Measurements from ENCODE around the gene ANKRD63. TPM values are rescaled to one million over a fixed set of nuclear protein-coding genes. Genes with fewer than 3 reads are reported as not detected.

Gene ANKRD63
- total and polyA plus RNA-seq, 2 of the 8 experiments (the other 6 are each of a cell fraction or from before 2014, with no cell fraction given), result 0.18 to 0.26 TPM

DNA sequence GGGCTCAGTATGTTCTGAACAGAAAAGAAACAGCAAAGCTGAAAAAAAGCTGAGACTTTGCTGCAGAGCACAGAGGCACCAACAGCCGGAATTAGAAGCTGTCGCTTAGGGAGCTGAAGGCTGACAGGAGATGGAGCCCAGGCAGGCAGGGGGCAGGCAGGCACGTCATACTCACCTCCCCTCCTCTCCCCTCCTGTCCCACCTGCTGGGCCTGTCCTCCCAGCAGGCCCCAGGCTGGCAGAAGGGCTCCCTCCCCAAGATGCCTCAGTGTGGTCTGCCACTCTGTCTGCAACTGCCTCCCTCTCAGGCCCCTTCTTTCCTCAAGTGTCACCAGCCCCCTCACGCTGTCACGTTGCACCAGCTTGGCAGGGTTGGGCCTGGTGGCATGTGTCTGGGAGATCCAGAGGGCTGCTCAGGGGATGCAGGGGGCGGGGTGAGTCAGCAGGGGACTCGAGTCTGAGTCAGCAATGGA, 3.2 kb upstream of the ANKRD63 start:
- no peak for TF ChIP-seq FOSL1 (IDR thresholded peaks at IDR 0.05; ENCODE audit: insufficient read depth, low read depth, low read length)
- TF ChIP-seq CHD1 (IDR thresholded peaks at IDR 0.05; ENCODE audit: low read depth, low read length), result no peak
- H3K4me2 ChIP-seq (ENCODE audit: insufficient read depth in 1 of 2, low read depth in 2 of 2, low read length in 2 of 2), result peak overlapping the region; percentile 14 to 18; a peak in 2 of 4 replicates
- WGBS, 2 experiments (ENCODE audit: extremely low coverage in 1 of 2, insufficient coverage in 1 of 2, insufficient read length in 1 of 2, insufficient replicate concordance in 2 of 2, low coverage in 1 of 2, low lambda C conversion rate in 2 of 2, missing lambda C conversion rate in 1 of 2), result 61% methylated on average over 7 of the region's 7 CpGs; no CpG with 5 or more reads in 1 of the 2 experiments

More for the DNA sequence above, 3.2 kb upstream of the ANKRD63 start:
- no peak overlapping the region for H3K56ac ChIP-seq (replicated peaks; ENCODE audit: insufficient read length, low read depth, low read length)
- no peaks in the 10 kb centered on the region for H4K20me1 ChIP-seq (replicated peaks in 1 of 2; ENCODE audit: control insufficient read depth in 1 of 2, insufficient read depth in 2 of 2, low read length in 2 of 2)
- peak overlapping the region; percentile 19; the same call in 1 of the 2 replicates for H2BK12ac ChIP-seq (ENCODE audit: low read depth, low read length)
- H3K79me2 ChIP-seq (ENCODE audit: control insufficient read depth in 1 of 2, insufficient read depth in 2 of 2, low read length in 2 of 2), result no peaks in the 10 kb centered on the region
- H3K4ac ChIP-seq (replicated peaks; ENCODE audit: insufficient read length, low read depth, low read length), result no peak overlapping the region
- H2BK120ac ChIP-seq (replicated peaks; ENCODE audit: low read depth, low read length), result no peak overlapping the region
- H2BK15ac ChIP-seq (ENCODE audit: low read length), result 0 out of 2 replicates have a peak overlapping the region, but pooled peaks have one; percentile 55
- ChIA-PET POLR2A (ENCODE audit: partially characterized antibody) (interaction anchor here (0.9 to 2.3 kb wide), 10 partner anchors 10 to 234 kb away, joined by 3 to 9 read pairs (median 6); partner anchors contain the start of genes INAFM2 and PLCB2), CTCF (ENCODE audit: partially characterized antibody) (interaction anchor here (0.5 to 16.2 kb wide), 10 partner anchors 9 to 499 kb away, joined by 3 to 518 read pairs (median 3); partner anchors contain the start of genes CCDC9B, INAFM2, PAK6 and PLCB2)
- H2BK20ac ChIP-seq (ENCODE audit: low read length), result no peak overlapping the region
- peaks cover 40 to 67% (median 55%) of the 10 kb centered on the region in 4 experiments for H3K27me3 ChIP-seq (replicated peaks in 1 of 4; ENCODE audit: control insufficient read depth in 3 of 4, extremely low read depth in 1 of 4, insufficient read depth in 3 of 4, low read length in 3 of 4)
- no peak overlapping the region for H3K14ac ChIP-seq (ENCODE audit: insufficient read length)
- peaks cover 0 to 15% (median 0%) of the 10 kb centered on the region in 4 experiments; a peak in 1 of 8 replicates for H3K36me3 ChIP-seq (ENCODE audit: control insufficient read depth in 2 of 4, insufficient read depth in 4 of 4, low read length in 3 of 4)
- 0 out of 2 replicates have a peak overlapping the region, but pooled peaks have one; percentile 13 for H3K18ac ChIP-seq (ENCODE audit: extremely low read depth, low read length)
- no peaks in the 10 kb centered on the region for H3K9me3 ChIP-seq (ENCODE audit: insufficient read depth in 2 of 2, low read depth in 1 of 2, low read length in 1 of 2)
- FAIRE-seq, result no peak
- no peak overlapping the region for H2AFZ ChIP-seq (ENCODE audit: low read length)
- H3K4me1 ChIP-seq (replicated peaks in 1 of 4; ENCODE audit: control insufficient read depth in 3 of 4, insufficient read depth in 4 of 4, low read length in 3 of 4), result peaks cover 11 to 42% (median 30%) of the 10 kb centered on the region in 4 experiments
- H3K4me3 ChIP-seq (ENCODE audit: extremely low read depth in 1 of 4, insufficient read depth in 2 of 4, low read depth in 3 of 4, low read length in 4 of 4), result no peak overlapping the region
- peaks cover 25% of the 10 kb centered on the region; the same call in 1 of the 2 replicates for H3K23me2 ChIP-seq (ENCODE audit: low read depth, low read length)
- peak overlapping the region; percentile 40; the same call in 1 of the 2 replicates for H2AK5ac ChIP-seq (ENCODE audit: low read depth, low read length)
- H3K27ac ChIP-seq (ENCODE audit: low read depth, low read length), result no peak overlapping the region
- H4K91ac ChIP-seq (replicated peaks; ENCODE audit: insufficient read length, low read length), result no peak overlapping the region
- no peak overlapping the region for H3K23ac ChIP-seq (ENCODE audit: insufficient read length)
- no peaks in the 10 kb centered on the region; the same call in 1 of the 2 replicates for H3K79me1 ChIP-seq (ENCODE audit: low read depth, low read length)
- no peak overlapping the region for H4K5ac ChIP-seq (ENCODE audit: insufficient read length, low read depth, low read length)
- H4K8ac ChIP-seq (ENCODE audit: extremely low read depth, insufficient read depth, low read length), result no peak overlapping the region
- H2BK5ac ChIP-seq (ENCODE audit: low read depth, low read length), result no peak overlapping the region
- H3K9ac ChIP-seq (replicated peaks in 1 of 4; ENCODE audit: extremely low read depth in 1 of 4, low read depth in 3 of 4, low read length in 3 of 4), result no peak overlapping the region
- no peak for DNase-seq (ENCODE audit: low read depth in 1 of 2, low spot score in 2 of 2)

Data from H1 (cell line).